ENCODE results near the gene NEIL1.
"Not testable (repeated sequence)": the region's sequence is repeated elsewhere in the genome, so short reads cannot be mapped to it uniquely, and the experiment has no call there.

The NEIL1 gene

GRCh38 chr15:75348034-75348561 is 1.3 kb downstream of the NEIL1 start:
- H3K4me3 ChIP-seq (ENCODE audit: low read depth, low read length) = peak overlapping the region; percentile 70
- in situ Hi-C loops (cut with HindIII; ENCODE audit: low sequenced_read_pairs) = no loop called here
- no peak for TF ChIP-seq CTCF (IDR thresholded peaks at IDR 0.05; ENCODE audit: low read depth, low read length, missing control alignments)
- no peak for DNase-seq (ENCODE audit: low read depth)

GRCh38 chr15:75348562-75349350 is 1.9 kb downstream of the NEIL1 start:
- no peak for TF ChIP-seq CTCF (IDR thresholded peaks at IDR 0.05; ENCODE audit: low read depth, low read length, missing control alignments)
- in situ Hi-C loops (cut with HindIII; ENCODE audit: low sequenced_read_pairs) = no loop called here
- H3K4me3 ChIP-seq (ENCODE audit: low read depth, low read length) = peak overlapping the region; percentile 70
- DNase-seq (ENCODE audit: low read depth) = no peak

GRCh38 chr15:75349351-75349669 is 2.5 kb downstream of the NEIL1 start:
- in situ Hi-C loops (cut with HindIII; ENCODE audit: low sequenced_read_pairs); DNase-seq (ENCODE audit: low read depth); H3K4me3 ChIP-seq (ENCODE audit: low read depth, low read length): not testable (repeated sequence)

GRCh38 chr15:75349851-75350588 is 3.2 kb downstream of the NEIL1 start:
- DNase-seq (ENCODE audit: low read depth) = no peak
- in situ Hi-C loops (cut with HindIII; ENCODE audit: low sequenced_read_pairs) = no loop called here
- TF ChIP-seq CTCF (IDR thresholded peaks at IDR 0.05; ENCODE audit: low read depth, low read length, missing control alignments) = no peak

GRCh38 chr15:75350601-75351361 is 3.9 kb downstream of the NEIL1 start:
- H3K4me3 ChIP-seq (ENCODE audit: low read depth, low read length) = no peak overlapping the region
- no peak for TF ChIP-seq CTCF (IDR thresholded peaks at IDR 0.05; ENCODE audit: low read depth, low read length, missing control alignments)
- in situ Hi-C loops (cut with HindIII; ENCODE audit: low sequenced_read_pairs) = no loop called here
- DNase-seq (ENCODE audit: low read depth) = no peak

More at GRCh38 chr15:75349851-75350588, 3.2 kb downstream of the NEIL1 start:
- H3K4me3 ChIP-seq (ENCODE audit: low read depth, low read length) = no peak overlapping the region

GRCh38 chr15:75352186-75353080 is 5.6 kb downstream of the NEIL1 start:
- H3K4me3 ChIP-seq (ENCODE audit: low read depth, low read length) = no peak overlapping the region
- in situ Hi-C loops (cut with HindIII; ENCODE audit: low sequenced_read_pairs) = no loop called here
- no peak for DNase-seq (ENCODE audit: low read depth)
- no peak for TF ChIP-seq CTCF (IDR thresholded peaks at IDR 0.05; ENCODE audit: low read depth, low read length, missing control alignments)
